ENCODE results near the gene PTCD2. TPM values are rescaled to one million over a fixed set of nuclear protein-coding genes. Genes with fewer than 3 reads are reported as not detected.

Gene PTCD2
- total RNA-seq, 4 donors from 2014 or later: 0.59 to 14.0 (median 5.5) TPM

DNA sequence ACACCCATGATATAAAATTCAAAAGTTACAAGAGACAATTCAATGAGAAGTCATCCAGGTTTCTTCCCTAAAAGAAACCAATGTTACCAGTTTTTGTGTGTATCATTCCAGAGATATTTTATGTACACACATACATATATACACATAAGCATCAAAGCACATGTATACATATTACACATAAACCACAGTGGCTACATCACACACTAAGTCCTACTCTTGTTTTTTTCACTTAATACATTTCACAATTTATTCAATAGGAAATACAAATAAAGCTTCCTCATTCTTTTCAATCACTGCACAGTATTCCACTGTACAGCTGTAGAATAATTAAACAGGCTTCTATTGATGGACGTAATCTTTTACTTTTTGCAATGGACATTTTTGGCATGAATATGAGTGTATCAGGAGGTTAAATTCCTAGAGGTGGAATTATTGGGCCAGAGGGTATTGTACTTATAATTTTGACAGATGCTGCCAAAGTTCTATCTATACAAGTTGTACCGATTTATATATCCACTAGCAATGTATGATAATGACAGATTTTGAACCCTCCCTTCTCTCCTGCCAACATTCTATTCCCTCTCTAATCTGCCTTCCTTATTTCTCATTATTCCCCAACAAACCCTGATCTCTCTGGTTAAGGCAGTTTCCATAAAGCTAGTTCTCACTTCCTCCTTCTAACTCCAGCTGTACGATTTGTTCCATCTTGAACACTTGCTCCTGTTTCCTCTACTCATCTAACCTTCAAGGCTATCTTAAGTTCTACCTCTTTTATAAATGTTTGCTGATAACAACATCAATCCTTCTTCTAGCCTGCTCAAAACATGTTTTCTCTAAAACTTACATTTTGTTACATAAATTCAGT lies 35.4 kb upstream of the PTCD2 start:
- Histone ChIP-seq H3K9me3 (no peaks in the 10 kb centered on the region), H3K27me3 (no peaks in the 10 kb centered on the region), H3K4me1 (peaks cover 0 to 8% of the 10 kb centered on the region in 2 donors), H3K36me3 (no peaks in the 10 kb centered on the region), H3K4me3 (no peak overlapping the region), H3K27ac (peak overlapping the region; percentile 24 to 90)
- DNase-seq: no peak
- TF ChIP-seq CTCF (IDR thresholded peaks at IDR 0.05) (no peak), POLR2A (IDR thresholded peaks at IDR 0.05) (no peak)
- intact Hi-C loops (cut with DNase I; ENCODE audit: low total_unique reads): loop anchor here (10.0 kb wide), 1 partner anchor 140 kb away; no protein-coding TSS in a partner anchor

DNA sequence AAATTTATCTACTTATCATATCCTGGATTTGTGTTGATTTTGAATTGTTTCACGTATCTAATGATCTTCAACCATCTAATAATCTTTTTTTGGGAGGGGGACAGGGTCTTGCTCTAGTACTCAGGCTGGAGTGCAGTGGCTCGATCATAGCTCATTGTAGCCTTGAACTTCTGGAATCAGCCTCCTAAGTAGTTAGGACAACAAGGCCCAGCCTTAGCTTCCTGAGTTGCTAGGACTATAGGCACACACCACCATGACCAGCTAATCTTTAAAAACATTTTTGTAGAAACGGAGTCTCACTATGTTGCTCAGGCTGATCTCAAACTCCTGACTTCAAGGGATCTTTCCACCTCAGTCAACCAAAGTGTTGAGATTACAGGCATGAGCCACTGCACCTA lies 34.8 kb upstream of the PTCD2 start:
- H3K27ac ChIP-seq: peak overlapping the region in 1 of 2 donors; percentile 90
- intact Hi-C loops (cut with DNase I; ENCODE audit: low total_unique reads): loop anchor here (10.0 kb wide), 1 partner anchor 141 kb away; no protein-coding TSS in a partner anchor
- no peaks in the 10 kb centered on the region for H3K9me3 ChIP-seq
- H3K27me3 ChIP-seq: no peaks in the 10 kb centered on the region
- DNase-seq: no peak
- H3K4me3 ChIP-seq: no peak overlapping the region
- no peaks in the 10 kb centered on the region for H3K36me3 ChIP-seq
- peaks cover 0 to 4% of the 10 kb centered on the region in 2 donors for H3K4me1 ChIP-seq
- TF ChIP-seq POLR2A (IDR thresholded peaks at IDR 0.05): no peak
- TF ChIP-seq CTCF (IDR thresholded peaks at IDR 0.05): no peak

DNA sequence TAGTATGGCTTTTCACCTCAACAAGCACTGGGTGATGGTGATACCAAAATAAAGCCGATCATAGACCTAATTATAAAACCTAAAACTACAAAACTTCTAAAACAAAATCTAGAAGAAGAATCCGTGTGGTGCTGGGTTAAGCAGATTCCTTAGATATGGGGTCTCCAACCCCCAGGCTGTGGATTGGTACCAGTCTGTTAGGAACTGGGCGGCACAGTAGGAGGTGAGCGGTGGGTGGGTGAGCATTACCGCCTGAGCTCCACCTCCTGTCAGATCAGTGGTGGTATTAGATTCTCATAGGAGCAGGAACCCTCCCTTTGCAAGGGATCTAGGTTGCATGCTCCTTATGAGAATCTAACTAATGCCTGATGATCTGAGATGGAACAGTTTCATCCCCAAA lies 33.4 kb upstream of the PTCD2 start:
- no peaks in the 10 kb centered on the region for H3K4me1 ChIP-seq
- no peaks in the 10 kb centered on the region for H3K9me3 ChIP-seq
- DNase-seq: no peak
- H3K27ac ChIP-seq: no peak overlapping the region
- no peaks in the 10 kb centered on the region for H3K27me3 ChIP-seq
- intact Hi-C loops (cut with DNase I; ENCODE audit: low total_unique reads): loop anchor here (10.0 kb wide), 1 partner anchor 142 kb away; no protein-coding TSS in a partner anchor
- TF ChIP-seq POLR2A (IDR thresholded peaks at IDR 0.05) (no peak), CTCF (IDR thresholded peaks at IDR 0.05) (no peak)
- no peaks in the 10 kb centered on the region for H3K36me3 ChIP-seq
- H3K4me3 ChIP-seq: no peak overlapping the region

GRCh38 chr5:72288924-72289323 lies 31.2 kb upstream of the PTCD2 start:
- no peaks in the 10 kb centered on the region for H3K4me1 ChIP-seq
- intact Hi-C loops (cut with DNase I; ENCODE audit: low total_unique reads): loop anchor here (10.0 kb wide), 1 partner anchor 144 kb away; no protein-coding TSS in a partner anchor
- peak overlapping the region in 1 of 2 donors; percentile 58 for H3K27ac ChIP-seq
- H3K27me3 ChIP-seq: no peaks in the 10 kb centered on the region
- H3K36me3 ChIP-seq: no peaks in the 10 kb centered on the region
- H3K9me3 ChIP-seq: no peaks in the 10 kb centered on the region
- H3K4me3 ChIP-seq: no peak overlapping the region
- TF ChIP-seq POLR2A (IDR thresholded peaks at IDR 0.05) (no peak), CTCF (IDR thresholded peaks at IDR 0.05) (no peak)
- no peak for DNase-seq
